Muscle of leg (tissue), 11 donors: ENCODE data around the gene MXRA8. TPM values are rescaled to one million over a fixed set of nuclear protein-coding genes. Genes with fewer than 3 reads are reported as not detected.

ENCODE experiments used
- DNase-seq: peaks from one replicate; pipeline ENCODE4 v3.0.0; 2013
- H3K27ac ChIP-seq: one replicate; pipeline ENCODE4 v1.5.1; 2013; ENCODE audit warnings: mild to moderate bottlenecking, low read length, control low read depth
- H3K27me3 ChIP-seq: one replicate; pipeline ENCODE4 v1.6.1; 2013; ENCODE audit warnings: low read length; ENCODE audit not compliant: control insufficient read depth, insufficient read depth
- H3K36me3 ChIP-seq: one replicate; pipeline ENCODE4 v1.6.1; 2013; ENCODE audit warnings: low read length; ENCODE audit not compliant: control insufficient read depth, insufficient read depth
- H3K4me1 ChIP-seq: one replicate; pipeline ENCODE4 v1.6.1; 2013; ENCODE audit warnings: low read length; ENCODE audit not compliant: control insufficient read depth, insufficient read depth
- H3K4me3 ChIP-seq: one replicate; pipeline ENCODE4 v1.5.1; 2013; ENCODE audit warnings: low read length, control low read depth
- H3K9me3 ChIP-seq: replicated peaks from 2 replicates; pipeline ENCODE4 v1.6.1; 2013; ENCODE audit warnings: low read depth, low read length; ENCODE audit not compliant: control insufficient read depth
- WGBS: methylation state at CpG from one replicate; pipeline ENCODE4 v1.1.5; 2013; ENCODE audit warnings: missing lambda C conversion rate; ENCODE audit not compliant: insufficient coverage; 5-methylcytosine and 5-hydroxymethylcytosine counted together
- polyA plus RNA-seq, 8 donors: library from polyadenylated mRNA; unstranded; fragments of 120-200 nt; gene quantifications; one replicate each; pipeline versions ENCODE4 v1.2.1 to v1.2.3, GENCODE V29; 2013; ENCODE audit warnings: inconsistent platforms in 1 of 8, low replicate concordance in 1 of 8; ENCODE audit not compliant: insufficient read length in 8 of 8, insufficient read depth in 1 of 8
- total RNA-seq: library from RNA; stranded (reverse); fragments of 120-200 nt; gene quantifications from one replicate; pipeline ENCODE4 v1.2.4, GENCODE V29; 2013

Gene MXRA8
- total and polyA plus RNA-seq, 9 donors = 56.2 to 113 (median 87.9) TPM

DNA sequence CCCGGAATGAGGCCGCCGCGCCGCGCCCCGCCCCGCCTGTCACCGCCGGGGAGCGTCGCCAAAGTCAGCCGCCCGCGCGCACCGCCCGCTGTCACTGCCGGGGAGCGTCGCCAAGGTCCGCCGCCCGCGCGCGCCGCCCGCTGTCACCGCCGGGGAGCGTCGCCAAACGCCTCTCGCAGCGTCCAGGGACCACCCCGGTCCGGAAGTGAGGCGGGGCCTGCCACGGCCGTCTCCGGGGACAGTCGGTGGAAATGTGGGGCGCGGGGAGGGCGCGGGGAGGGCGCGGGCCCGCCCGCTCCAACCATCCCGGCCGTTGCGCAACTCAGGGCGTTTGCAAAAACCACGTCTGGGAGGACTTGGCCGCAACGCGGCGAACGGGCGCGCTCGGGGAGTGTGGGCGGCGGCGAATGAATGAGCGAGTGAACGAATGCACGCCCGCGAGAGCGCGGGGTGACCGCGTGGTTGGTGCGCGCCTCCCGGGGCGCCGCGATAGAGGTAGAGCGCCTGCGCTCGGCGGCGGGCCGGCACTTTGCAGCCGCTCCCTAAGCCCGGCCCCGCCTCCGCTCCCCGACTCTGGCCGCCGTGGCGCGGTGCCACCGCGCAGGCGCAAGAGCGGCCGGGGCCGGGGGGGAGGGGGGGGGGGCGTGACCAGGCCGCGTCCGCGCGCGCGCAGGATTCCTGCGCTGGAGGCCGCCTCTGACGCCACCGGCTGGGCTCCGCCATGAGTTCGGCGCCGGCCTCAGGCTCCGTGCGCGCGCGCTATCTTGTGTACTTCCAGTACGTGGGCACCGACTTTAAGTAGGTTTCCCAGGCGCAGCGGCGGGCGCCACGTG is 50.2 kb downstream of the MXRA8 start, which contains the start of the genes ACAP3 and PUSL1:
Gene ACAP3 (minus strand): TSS at position 8 of the 833 bp plus-strand sequence. CDS start 115 bp downstream, outside the sequence.
Gene PUSL1 (plus strand): TSS at position 675 of the 833 bp plus-strand sequence. CDS start 47 bp downstream, at position 722.
- peaks cover 35% of the 10 kb centered on the region for H3K36me3 ChIP-seq
- peak; percentile 97 for DNase-seq
- peaks cover 56% of the 10 kb centered on the region for H3K4me1 ChIP-seq
- H3K4me3 ChIP-seq = peak within 1 kb of the TSS; percentile 71
- H3K27ac ChIP-seq = peak within 1 kb of the TSS; percentile 90
- H3K27me3 ChIP-seq = no peaks in the 10 kb centered on the region
- no peaks in the 10 kb centered on the region for H3K9me3 ChIP-seq
- WGBS = under 1% methylated on average over 107 of the region's 131 CpGs

DNA sequence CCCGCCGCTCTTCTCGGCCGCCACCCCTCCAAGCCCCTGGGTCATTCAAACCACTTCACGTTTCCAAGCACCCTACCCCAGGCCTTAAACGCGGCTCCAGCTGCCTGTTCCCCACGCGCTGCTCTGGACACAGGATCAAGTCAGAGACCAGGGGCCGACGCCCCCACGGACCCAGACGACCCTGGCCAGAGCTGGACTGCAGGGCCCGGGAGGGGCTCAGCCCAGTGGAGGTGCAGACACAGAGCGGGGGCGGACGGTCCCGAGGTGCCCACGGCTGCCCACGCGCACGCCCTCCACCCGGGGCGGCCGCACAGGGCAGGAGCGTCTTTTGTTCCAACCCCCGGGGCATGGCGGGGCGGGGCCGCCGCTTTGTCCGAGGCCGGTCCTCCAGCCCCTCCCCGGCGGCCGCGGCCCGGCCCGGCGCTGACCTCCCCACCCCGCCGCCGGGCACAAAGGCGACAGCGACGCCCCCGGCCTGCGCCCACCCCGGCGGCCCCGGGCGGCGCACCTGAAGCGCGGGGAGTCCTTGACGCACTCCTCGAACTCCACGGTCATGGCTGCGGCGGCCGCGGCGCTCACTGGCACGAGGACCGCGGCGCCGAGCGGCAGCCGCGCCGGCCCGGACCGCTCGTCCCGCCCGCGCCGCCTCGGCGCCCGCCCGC is 51.0 kb downstream of the MXRA8 start:
- H3K9me3 ChIP-seq = no peaks in the 10 kb centered on the region
- peaks cover 28% of the 10 kb centered on the region for H3K36me3 ChIP-seq
- no peaks in the 10 kb centered on the region for H3K27me3 ChIP-seq
- DNase-seq = no peak
- no peak overlapping the region for H3K27ac ChIP-seq
- H3K4me3 ChIP-seq = peak overlapping the region; percentile 62
- H3K4me1 ChIP-seq = peaks cover 59% of the 10 kb centered on the region
- under 1% methylated on average over 77 of the region's 83 CpGs for WGBS

DNA sequence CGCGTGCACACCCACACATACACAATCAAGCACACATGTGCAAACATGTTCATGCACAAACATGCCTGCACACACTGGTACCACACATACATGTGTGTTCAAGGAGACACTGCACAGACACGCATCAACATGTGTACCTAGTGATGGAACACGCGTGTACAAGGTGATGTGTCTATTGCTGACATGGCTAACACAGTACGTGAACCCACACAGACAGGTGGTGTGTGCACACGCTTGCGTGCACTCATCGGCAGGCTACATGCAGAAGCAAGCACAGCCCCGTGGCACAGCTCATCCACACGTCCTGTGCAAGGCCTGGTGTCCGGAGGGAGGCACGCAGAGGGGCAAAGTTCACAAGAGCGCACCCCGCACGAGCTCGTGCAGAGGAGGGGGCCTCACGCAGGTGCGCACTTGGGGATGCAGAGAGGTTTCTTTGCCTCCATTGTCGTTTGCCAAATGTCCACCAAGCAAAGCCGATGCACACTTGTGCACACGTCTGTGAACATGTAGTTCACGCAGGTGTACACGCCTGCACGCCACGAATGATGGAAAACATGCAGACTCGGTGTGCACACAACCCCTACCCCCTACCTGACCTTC is 51.6 kb downstream of the MXRA8 start:
- no peak overlapping the region for H3K27ac ChIP-seq
- H3K9me3 ChIP-seq = no peaks in the 10 kb centered on the region
- WGBS = 29% methylated on average over 25 of the region's 27 CpGs
- peaks cover 59% of the 10 kb centered on the region for H3K4me1 ChIP-seq
- peaks cover 23% of the 10 kb centered on the region for H3K36me3 ChIP-seq
- H3K27me3 ChIP-seq = no peaks in the 10 kb centered on the region
- peak overlapping the region; percentile 62 for H3K4me3 ChIP-seq
- no peak for DNase-seq

DNA sequence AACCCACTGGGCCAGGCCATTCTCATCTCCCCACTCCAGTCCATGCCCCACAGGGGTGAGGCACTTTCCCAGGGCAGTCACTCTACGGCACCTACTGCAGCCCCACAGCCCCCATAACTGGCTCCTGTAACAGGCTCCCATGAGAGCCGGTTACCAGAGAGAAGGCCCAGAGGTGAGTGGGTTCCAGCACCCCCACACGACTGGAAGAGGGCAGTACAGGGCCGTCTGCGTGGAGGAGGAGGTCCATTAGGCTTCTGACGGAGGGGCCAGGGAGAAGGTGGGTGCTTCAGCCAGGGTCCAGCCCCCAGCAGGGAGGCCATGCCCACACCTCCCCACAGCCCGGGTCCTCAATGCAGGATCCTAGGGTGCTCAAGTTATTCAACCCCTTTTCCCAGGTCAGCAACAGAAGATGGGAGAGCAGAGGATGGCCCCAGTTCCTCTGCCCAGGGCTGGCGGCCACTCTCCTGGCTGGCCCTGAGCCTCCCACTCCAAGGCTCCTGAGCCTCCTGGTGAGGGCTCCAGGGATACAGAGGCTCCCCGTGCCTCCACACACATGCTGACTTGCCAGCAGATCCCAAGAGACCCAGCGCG is 52.2 kb downstream of the MXRA8 start:
- Histone ChIP-seq H3K27me3 (no peaks in the 10 kb centered on the region), H3K27ac (peak overlapping the region; percentile 82), H3K4me3 (peak overlapping the region; percentile 62), H3K4me1 (peaks cover 59% of the 10 kb centered on the region), H3K36me3 (peaks cover 17% of the 10 kb centered on the region), H3K9me3 (no peaks in the 10 kb centered on the region)
- WGBS = 13% methylated on average over 3 of the region's 11 CpGs
- DNase-seq = no peak

DNA sequence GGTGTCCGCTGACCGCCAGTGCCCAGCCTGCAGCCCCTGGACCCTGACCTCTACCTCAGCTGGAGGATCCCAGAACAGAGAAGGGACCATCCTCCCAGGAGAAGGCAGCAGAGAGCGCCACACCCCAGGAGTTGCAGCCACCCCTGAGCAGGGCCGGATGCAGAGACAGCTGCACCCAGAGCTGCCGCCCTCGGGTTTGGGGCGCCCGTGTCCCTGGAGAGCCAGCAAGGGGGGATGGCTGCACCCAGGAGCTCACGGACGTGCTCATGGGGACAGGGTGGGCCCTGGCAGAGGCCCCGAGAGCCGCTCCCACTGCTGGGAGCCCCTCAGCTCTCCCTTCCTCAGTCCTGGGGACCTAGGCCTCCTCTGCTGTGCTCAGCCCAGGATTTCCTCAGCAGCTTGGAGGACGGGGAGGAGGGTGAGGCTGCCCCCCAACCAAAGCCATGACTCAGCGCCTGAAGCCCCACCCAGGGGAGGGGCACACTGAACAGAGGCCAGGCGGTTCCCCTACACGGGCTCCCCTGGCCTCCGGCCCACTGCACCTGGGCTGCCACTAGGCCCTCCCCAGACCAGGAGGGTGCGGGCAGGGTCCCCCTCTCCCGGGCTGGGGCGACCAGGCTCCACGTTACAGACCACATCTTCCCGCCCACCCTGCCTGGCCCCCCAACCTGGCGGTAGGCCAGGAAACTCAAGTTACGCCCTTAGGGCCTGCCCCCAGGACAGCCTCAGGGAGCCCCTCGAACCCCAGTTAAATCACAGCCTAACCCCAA is 52.9 kb downstream of the MXRA8 start:
- peak overlapping the region; percentile 62 for H3K4me3 ChIP-seq
- H3K36me3 ChIP-seq = peaks cover 13% of the 10 kb centered on the region
- no peaks in the 10 kb centered on the region for H3K9me3 ChIP-seq
- no peaks in the 10 kb centered on the region for H3K27me3 ChIP-seq
- DNase-seq = peak; percentile 82
- peak overlapping the region; percentile 82 for H3K27ac ChIP-seq
- H3K4me1 ChIP-seq = peaks cover 59% of the 10 kb centered on the region
- WGBS = 17% methylated on average over 20 of the region's 25 CpGs

DNA sequence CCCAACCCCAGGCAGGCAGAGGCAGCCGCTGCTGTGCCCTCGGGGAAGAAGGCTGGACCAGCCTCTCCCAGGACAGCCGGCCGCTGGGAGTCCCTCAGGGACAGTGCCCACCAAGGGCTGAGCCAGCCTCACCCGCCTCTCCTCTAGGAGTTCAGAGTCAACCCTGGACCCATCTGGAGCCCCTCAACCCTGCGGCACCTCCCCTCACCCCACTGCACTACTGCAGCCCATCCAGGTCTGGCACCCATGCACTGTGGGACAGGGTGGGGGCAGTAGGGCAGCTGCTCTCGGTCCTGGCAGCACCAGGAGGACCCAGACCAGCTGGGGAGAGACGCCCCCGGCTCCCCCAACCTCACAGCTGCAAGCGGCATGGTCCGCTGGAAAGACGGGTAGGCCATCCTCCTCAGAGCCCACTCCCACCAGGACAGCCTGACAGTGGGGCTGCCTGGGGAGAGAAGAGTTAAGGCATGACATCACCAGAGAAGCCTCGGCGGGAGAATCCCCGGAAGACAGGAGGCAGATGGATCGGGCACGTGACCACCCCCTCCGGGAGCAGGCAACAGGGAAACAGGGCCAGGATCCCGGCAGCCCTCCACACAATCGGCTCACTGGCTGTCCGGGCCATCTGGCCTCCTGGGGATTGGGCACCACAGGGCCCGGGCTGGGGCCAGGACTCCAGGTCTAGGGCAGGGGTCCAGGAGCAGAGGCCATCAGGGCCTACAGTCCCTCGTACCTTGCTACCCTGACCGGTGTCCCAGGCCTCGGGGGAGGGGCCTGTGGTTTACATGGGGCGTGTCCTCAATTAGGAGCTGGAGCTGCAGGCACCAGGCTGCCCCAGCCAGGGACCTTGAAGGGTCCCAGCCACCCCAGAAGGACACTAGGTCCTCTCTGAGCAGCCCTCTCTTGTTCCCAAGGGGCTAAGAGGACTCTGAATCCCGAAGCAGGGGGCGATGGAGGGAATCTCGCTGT is 53.7 kb downstream of the MXRA8 start:
- no peaks in the 10 kb centered on the region for H3K27me3 ChIP-seq
- no peaks in the 10 kb centered on the region for H3K9me3 ChIP-seq
- peaks cover 7% of the 10 kb centered on the region for H3K36me3 ChIP-seq
- peak overlapping the region; percentile 82 for H3K27ac ChIP-seq
- DNase-seq = peak; percentile 83
- H3K4me1 ChIP-seq = peaks cover 55% of the 10 kb centered on the region
- peak overlapping the region; percentile 62 for H3K4me3 ChIP-seq
- WGBS = 11% methylated on average over 20 of the region's 29 CpGs

DNA sequence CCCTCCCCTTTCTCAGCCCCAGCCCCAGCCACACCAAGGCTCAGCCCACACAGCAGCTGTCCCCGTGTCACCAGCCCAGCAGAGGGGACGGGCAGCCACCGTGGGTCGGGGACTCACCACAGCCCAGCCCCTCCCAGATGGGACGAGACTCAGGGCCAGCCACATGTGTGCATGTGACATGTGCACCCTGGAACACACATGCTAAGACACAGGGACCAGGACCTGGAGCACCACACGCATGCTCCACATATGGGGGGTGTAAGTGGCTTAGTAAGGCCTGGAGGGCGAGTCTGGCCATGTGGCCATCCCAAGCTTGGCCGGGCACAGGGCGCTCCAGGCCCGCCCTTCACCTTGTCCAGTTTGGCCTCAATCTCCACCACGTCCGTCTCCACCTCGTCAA is 54.6 kb downstream of the MXRA8 start:
- Histone ChIP-seq H3K36me3 (peaks cover 9% of the 10 kb centered on the region), H3K4me1 (peaks cover 55% of the 10 kb centered on the region), H3K9me3 (no peaks in the 10 kb centered on the region), H3K4me3 (no peak overlapping the region), H3K27ac (no peak overlapping the region), H3K27me3 (no peaks in the 10 kb centered on the region)
- 60% methylated on average over 11 of the region's 13 CpGs for WGBS
- no peak for DNase-seq

DNA sequence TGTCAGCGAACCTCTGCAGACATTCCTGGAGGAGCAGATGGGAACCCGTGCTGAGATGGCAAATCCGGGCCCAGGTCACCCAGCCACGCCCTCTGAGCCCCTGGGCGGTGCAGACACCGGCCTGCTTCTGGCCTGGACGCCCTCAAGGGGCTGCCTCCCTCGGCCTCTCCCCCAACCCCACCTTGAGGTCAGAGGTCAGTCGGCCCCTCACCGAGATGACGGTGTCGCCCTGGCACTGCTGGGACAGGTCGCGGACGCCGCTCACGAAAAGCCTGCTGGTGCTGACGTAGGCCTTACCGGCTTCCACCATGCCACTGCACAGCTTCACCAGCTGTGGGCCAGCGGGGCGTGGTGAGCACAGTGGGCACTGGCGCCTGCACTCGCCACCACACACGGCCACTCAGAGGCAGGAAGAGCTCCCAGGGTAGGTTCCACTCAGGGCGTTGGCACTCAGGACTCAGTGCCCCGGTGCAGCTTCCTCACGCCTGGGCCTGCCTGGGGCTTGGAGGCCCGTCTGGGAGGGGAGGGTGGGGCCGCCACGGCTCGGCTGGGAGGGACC is 55.3 kb downstream of the MXRA8 start:
- no peaks in the 10 kb centered on the region for H3K9me3 ChIP-seq
- H3K27me3 ChIP-seq = no peaks in the 10 kb centered on the region
- WGBS = 74% methylated on average over 30 of the region's 31 CpGs
- H3K27ac ChIP-seq = no peak overlapping the region
- H3K36me3 ChIP-seq = peaks cover 11% of the 10 kb centered on the region
- DNase-seq = no peak
- no peak overlapping the region for H3K4me3 ChIP-seq
- H3K4me1 ChIP-seq = peaks cover 60% of the 10 kb centered on the region
